ENCODE results near the gene CHST15. TPM values are rescaled to one million over a fixed set of nuclear protein-coding genes. Genes with fewer than 3 reads are reported as not detected.

Gene CHST15
- total and polyA plus RNA-seq, 9 donors: 35.9 to 93.0 (median 52.5) TPM

GRCh38 chr10:124066781-124067714 is 26.4 kb downstream of the CHST15 start:
- 82 to 84% (median 83%) methylated on average over 12 of the region's 12 CpGs for WGBS, 3 donors
- TF ChIP-seq POLR2A (IDR thresholded peaks at IDR 0.05) (no peak), EP300 (IDR thresholded peaks at IDR 0.05) (no peak), CTCF (IDR thresholded peaks at IDR 0.05) (no peak)
- H3K27ac ChIP-seq: no peak overlapping the region

GRCh38 chr10:124066126-124066700 is 27.2 kb downstream of the CHST15 start:
- intact Hi-C loops (cut with DNase I): no loop called here
- Histone ChIP-seq H3K36me3 (no peaks in the 10 kb centered on the region), H3K27ac (peak overlapping the region; percentile 52 to 73), H3K4me3 (no peak overlapping the region), H3K9me3 (no peaks in the 10 kb centered on the region), H3K27me3 (no peaks in the 10 kb centered on the region), H3K4me1 (ENCODE audit: insufficient read depth) (peaks cover 23% of the 10 kb centered on the region)
- peak in 1 of 5 donors; percentile 25 for DNase-seq
- TF ChIP-seq CTCF (IDR thresholded peaks at IDR 0.05): no peak
- no peak for TF ChIP-seq EP300 (IDR thresholded peaks at IDR 0.05)
- TF ChIP-seq POLR2A (IDR thresholded peaks at IDR 0.05): no peak
- 35 to 45% (median 43%) methylated on average over 12 of the region's 12 CpGs for WGBS, 3 donors

More at GRCh38 chr10:124066781-124067714, 26.4 kb downstream of the CHST15 start:
- no peak overlapping the region for H3K4me3 ChIP-seq
- H3K36me3 ChIP-seq: no peaks in the 10 kb centered on the region
- intact Hi-C loops (cut with DNase I): no loop called here
- no peaks in the 10 kb centered on the region for H3K9me3 ChIP-seq
- DNase-seq: peak in 1 of 5 donors; percentile 15
- no peaks in the 10 kb centered on the region for H3K27me3 ChIP-seq
- peaks cover 21% of the 10 kb centered on the region for H3K4me1 ChIP-seq (ENCODE audit: insufficient read depth)

- no peak for TF ChIP-seq CTCF (IDR thresholded peaks at IDR 0.05)
- TF ChIP-seq EP300 (IDR thresholded peaks at IDR 0.05): no peak
- no peak for TF ChIP-seq POLR2A (IDR thresholded peaks at IDR 0.05)
- Histone ChIP-seq H3K4me3 (no peak overlapping the region), H3K4me1 (ENCODE audit: insufficient read depth) (peaks cover 18% of the 10 kb centered on the region), H3K27me3 (no peaks in the 10 kb centered on the region), H3K27ac (peak overlapping the region; percentile 52 to 73), H3K9me3 (no peaks in the 10 kb centered on the region), H3K36me3 (no peaks in the 10 kb centered on the region)
- intact Hi-C loops (cut with DNase I): no loop called here
- peak in 3 of 5 donors; percentile 44 to 66 (median 63) for DNase-seq
- WGBS, 3 donors: 27 to 36% (median 29%) methylated on average over 12 of the region's 12 CpGs
These were observed 27.8 kb downstream of the CHST15 start for GRCh38 chr10:124065382-124066125.

GRCh38 chr10:124064676-124065075 is 28.7 kb downstream of the CHST15 start:
- intact Hi-C loops (cut with DNase I): no loop called here
- TF ChIP-seq POLR2A (IDR thresholded peaks at IDR 0.05) (no peak), CTCF (IDR thresholded peaks at IDR 0.05) (no peak), EP300 (IDR thresholded peaks at IDR 0.05) (no peak)
- peak overlapping the region; percentile 52 to 73 for H3K27ac ChIP-seq
- 19 to 36% (median 19%) methylated on average over 6 of the region's 6 CpGs for WGBS, 3 donors
- DNase-seq: no peak
- H3K4me1 ChIP-seq (ENCODE audit: insufficient read depth): peaks cover 26% of the 10 kb centered on the region
- no peaks in the 10 kb centered on the region for H3K36me3 ChIP-seq
- H3K27me3 ChIP-seq: no peaks in the 10 kb centered on the region
- no peak overlapping the region for H3K4me3 ChIP-seq
- no peaks in the 10 kb centered on the region for H3K9me3 ChIP-seq

All from ovary (tissue), 9 donors.